Astrocyte of the hippocampus (primary cell): ENCODE results near the gene TGM5.

Source experiments
- DNase-seq: peaks from one replicate; pipeline ENCODE4 v3.0.0; 2011; ENCODE audit warnings: low read depth, low spot score

TGM5 gene

DNA sequence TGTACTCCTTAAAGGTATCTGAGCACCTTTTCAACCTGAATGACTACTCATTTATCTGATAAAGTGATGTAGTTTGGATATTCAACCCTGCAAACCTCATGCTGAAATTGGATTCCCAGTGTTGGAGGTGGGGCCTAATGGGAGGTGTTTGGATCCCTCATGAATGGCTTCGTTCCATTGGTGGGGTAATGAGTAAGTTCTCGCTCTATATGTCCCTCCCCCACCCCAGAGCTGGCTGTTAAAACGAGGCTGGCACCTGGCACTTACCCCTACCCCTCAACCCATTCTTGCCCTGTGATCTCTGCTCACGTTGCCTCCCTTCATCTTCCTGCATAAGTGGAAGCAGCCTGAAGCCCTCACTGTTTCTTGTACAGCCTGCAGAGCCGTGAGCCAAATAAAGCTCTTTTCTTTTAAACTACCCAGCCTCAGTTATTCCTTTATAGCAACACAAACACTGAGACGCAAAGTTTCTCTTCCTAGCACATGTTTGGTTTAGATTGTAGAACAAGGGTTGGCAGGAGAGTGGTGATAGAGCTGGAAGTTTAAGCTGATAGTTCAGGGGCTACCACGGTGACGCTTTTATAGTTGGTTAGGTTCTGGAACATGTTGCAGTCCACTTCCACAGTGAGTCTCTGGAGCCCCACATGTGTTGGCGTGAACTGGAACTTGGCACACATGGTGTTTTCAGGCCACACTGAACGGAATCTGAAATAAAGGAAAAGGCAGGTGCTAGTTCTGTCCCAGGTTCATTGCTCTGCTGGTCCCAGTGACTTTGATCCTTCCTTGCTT lies 69.8 kb downstream of the TGM5 start:
- no peak for DNase-seq

GRCh38 chr15:43194795-43195194 lies 71.9 kb downstream of the TGM5 start:
- DNase-seq = no peak

GRCh38 chr15:43193710-43194109 lies 73.0 kb downstream of the TGM5 start:
- DNase-seq = no peak

GRCh38 chr15:43190178-43190577 lies 76.5 kb downstream of the TGM5 start:
- peak; percentile 69 for DNase-seq

DNA sequence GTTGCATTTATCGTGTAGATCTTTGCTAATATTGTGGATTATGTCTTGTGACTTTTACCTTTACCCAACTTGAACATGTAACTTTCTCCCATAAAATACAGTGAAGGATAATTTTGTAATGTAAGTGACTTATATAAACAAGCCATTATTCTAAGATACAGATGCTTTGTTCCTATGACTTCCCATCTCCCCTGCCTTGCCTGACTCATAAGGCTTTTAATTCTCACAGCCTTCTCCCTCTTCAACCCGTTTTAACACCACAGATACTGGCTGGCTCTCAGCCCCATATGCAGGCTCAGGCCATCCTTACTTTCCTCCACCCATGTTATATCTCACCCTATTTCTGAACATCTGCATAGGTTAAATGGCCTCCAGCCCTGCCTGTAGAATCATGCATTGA lies 77.4 kb downstream of the TGM5 start:
- DNase-seq = no peak

DNA sequence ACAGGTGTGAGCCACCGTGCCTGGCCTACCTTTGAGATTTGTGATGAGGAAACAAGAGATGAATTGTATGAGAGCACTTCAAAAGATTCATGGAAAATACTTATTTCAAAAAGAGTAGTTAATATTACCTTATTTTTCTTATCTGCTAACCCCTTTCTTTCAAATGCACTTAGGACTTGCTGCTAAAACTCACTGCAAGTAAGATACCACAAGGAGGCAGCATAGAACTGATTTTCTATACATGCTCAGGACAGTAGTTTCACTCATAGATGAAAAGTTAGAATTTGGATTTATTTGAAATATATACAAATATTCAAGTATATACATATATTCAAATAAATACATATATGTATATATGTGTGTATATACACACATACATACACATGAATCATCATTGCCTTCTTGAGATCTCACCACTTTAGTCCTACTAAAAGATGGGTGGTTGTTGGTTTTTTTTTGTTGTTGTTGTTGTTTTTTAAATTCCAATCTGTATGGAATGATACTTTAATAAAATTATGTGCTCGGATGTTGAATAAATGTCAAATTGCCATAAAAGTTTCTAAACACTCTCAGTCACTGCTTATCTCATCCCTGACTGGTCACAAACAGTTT lies 79.1 kb downstream of the TGM5 start:
- peak; percentile 66 for DNase-seq

GRCh38 chr15:43186003-43186353 lies 80.8 kb downstream of the TGM5 start:
- DNase-seq = no peak

- DNase-seq = peak; percentile 90
Observed at GRCh38 chr15:43185157-43186002, 81.3 kb downstream of the TGM5 start, which contains the start of gene CCNDBP1. Gene CCNDBP1, plus strand, starts transcription at chr15:43185403. Its CDS starts 96 bp downstream, at chr15:43185499.

- no peak for DNase-seq
Observed at GRCh38 chr15:43184407-43185124, 82.2 kb downstream of the TGM5 start.

DNA sequence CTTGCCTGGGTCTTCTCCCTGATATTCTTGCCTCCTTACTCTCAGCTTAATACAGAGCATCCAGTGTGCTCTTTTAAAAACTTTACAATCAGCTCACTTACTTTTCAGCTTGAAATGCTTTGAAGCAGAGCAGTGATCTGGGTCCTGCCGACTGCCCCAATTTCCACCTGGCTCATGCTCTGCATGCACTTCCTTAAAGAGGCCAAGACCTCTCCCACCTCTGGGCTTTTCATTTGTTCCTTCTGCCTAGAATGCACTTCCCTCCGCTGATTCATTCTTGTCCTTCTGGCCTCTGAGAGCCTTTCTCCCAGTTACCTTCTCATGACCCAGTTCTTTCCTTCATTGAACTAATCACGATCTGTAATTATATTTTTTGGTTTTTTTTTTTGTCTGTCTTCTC lies 83.5 kb downstream of the TGM5 start:
- no peak for DNase-seq
